Esophagus squamous epithelium (tissue), 5 donors: ENCODE results near the gene SPATA13. TPM values are rescaled to one million over a fixed set of nuclear protein-coding genes. Genes with fewer than 3 reads are reported as not detected.

Experiments used
- DNase-seq: peaks from one replicate; lab custom pipeline; 2025; lab: John Stamatoyannopoulos, UW
- H3K27ac ChIP-seq, 4 donors: fragments of 200-600 bp; sonication (generic); one replicate each; pipeline ENCODE4 v1.5.1; 2016 to 2019; ENCODE audit warnings: mild to moderate bottlenecking in 1 of 4
- H3K27me3 ChIP-seq, 4 donors: fragments of 200-600 bp; sonication (generic); 1 replicate in 3 of 4; 2 replicates in 1 of 4; pipeline versions ENCODE4 v1.5.1 to v1.6.0; 2017 to 2021; ENCODE audit warnings: antibody characterized with exemption in 1 of 4
- H3K36me3 ChIP-seq, 3 donors: fragments of 200-600 bp; sonication (generic); one replicate each; pipeline ENCODE4 v1.5.1; 2016 to 2019
- H3K4me1 ChIP-seq, 3 donors: fragments of 200-600 bp; sonication (generic); one replicate each; pipeline ENCODE4 v1.5.1; 2017 to 2019
- H3K4me3 ChIP-seq, 4 donors: fragments of 200-600 bp; sonication (generic); 1 replicate in 3 of 4; 2 replicates in 1 of 4; pipeline ENCODE4 v1.5.1; 2016 to 2019; ENCODE audit warnings: mild to moderate bottlenecking in 2 of 4, moderate library complexity in 1 of 4
- H3K9me3 ChIP-seq, 3 donors: fragments of 200-600 bp; sonication (generic); one replicate each; pipeline ENCODE4 v1.5.1; 2016 to 2019
- POLR2A ChIP-seq, 4 donors: fragments of 450-650 bp; IDR thresholded peaks; one replicate each; pipeline ENCODE4 v1.6.1; 2017; ENCODE audit warnings: antibody characterized with exemption in 4 of 4, mild to moderate bottlenecking in 4 of 4, moderate library complexity in 3 of 4
- whole genome bisulfite sequencing, 2 donors: methylation state at CpG; one replicate each; pipeline ENCODE4 v1.1.5; 2018; 5-methylcytosine and 5-hydroxymethylcytosine counted together
- intact Hi-C: fragments of 100-400 bp; cut with DNase I; formaldehyde crosslinking; loops from one replicate; pipeline ENCODE4 v1.15.0; 2022
- total RNA-seq, 4 donors: library from RNA; depleted of rRNA; stranded (reverse); fragments of >200 nt; gene quantifications; one replicate each; pipeline ENCODE4 v1.1.0, GENCODE V29; 2016
- TF ChIP-seq, protein P1 (sequence below), 6 experiments: fragments of 450-650 bp in 4 of 6; fragments of 200-600 bp in 2 of 6; sonication (generic) in 2 of 6; IDR thresholded peaks; one replicate each; pipeline ENCODE4 v1.5.1; 2016 to 2019; ENCODE audit warnings: antibody characterized with exemption in 6 of 6, mild to moderate bottlenecking in 4 of 6, moderate library complexity in 4 of 6
- donor health status: DM: yes; HTN: yes; CAD: no.

The SPATA13 gene
- total RNA-seq, 4 donors from 2014 or later = 5.0 to 16.6 (median 9.7) TPM

DNA sequence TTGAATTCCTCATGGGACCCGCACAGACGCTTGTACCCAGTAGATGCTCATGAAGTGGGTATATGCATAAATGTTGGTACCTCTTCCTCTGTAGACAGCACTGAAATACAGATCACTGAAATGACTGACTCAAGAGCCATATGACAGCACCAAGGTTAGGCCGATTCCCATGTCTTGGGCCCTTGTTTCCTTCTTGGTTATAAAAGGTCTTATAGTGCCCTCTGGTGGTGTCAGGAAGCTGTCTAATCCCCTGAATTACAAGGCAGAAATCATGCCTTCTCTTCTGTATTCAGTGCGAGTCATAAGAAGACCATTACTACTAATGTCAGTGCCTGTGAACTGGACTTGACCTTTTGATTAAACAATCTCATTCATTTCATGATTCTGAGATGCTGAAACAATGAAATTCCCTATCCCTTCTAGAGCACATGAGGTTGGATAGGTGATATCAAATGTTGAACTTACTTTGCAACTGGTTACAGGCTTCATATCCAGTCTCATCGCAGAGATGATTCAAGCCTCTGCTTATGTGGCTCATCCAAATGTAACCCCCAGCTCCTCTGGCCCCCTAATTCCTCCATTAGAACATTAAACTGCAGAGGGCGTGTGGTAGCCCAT, 59.7 kb downstream of the SPATA13 start:
- intact Hi-C loops = loop anchor here (10.0 kb wide), 2 partner anchors 165 to 295 kb away; no protein-coding TSS in a partner anchor
- 56 to 83% methylated on average over 5 to 6 of the region's 6 CpGs for WGBS, 2 donors
- H3K27ac ChIP-seq = peak overlapping the region in 1 of 4 donors; percentile 30
- peaks cover 0 to 10% (median 0%) of the 10 kb centered on the region in 3 donors for H3K36me3 ChIP-seq
- DNase-seq = no peak
- no peaks in the 10 kb centered on the region for H3K9me3 ChIP-seq
- H3K4me1 ChIP-seq = peaks cover 0 to 27% (median 18%) of the 10 kb centered on the region in 3 donors
- no peak for TF ChIP-seq POLR2A (IDR thresholded peaks at IDR 0.05)
- TF ChIP-seq, protein P1, sequence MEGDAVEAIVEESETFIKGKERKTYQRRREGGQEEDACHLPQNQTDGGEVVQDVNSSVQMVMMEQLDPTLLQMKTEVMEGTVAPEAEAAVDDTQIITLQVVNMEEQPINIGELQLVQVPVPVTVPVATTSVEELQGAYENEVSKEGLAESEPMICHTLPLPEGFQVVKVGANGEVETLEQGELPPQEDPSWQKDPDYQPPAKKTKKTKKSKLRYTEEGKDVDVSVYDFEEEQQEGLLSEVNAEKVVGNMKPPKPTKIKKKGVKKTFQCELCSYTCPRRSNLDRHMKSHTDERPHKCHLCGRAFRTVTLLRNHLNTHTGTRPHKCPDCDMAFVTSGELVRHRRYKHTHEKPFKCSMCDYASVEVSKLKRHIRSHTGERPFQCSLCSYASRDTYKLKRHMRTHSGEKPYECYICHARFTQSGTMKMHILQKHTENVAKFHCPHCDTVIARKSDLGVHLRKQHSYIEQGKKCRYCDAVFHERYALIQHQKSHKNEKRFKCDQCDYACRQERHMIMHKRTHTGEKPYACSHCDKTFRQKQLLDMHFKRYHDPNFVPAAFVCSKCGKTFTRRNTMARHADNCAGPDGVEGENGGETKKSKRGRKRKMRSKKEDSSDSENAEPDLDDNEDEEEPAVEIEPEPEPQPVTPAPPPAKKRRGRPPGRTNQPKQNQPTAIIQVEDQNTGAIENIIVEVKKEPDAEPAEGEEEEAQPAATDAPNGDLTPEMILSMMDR (IDR thresholded peaks at IDR 0.05) = peak; percentile 54 to 89 (median 78)
- no peak overlapping the region for H3K4me3 ChIP-seq
- no peaks in the 10 kb centered on the region for H3K27me3 ChIP-seq

DNA sequence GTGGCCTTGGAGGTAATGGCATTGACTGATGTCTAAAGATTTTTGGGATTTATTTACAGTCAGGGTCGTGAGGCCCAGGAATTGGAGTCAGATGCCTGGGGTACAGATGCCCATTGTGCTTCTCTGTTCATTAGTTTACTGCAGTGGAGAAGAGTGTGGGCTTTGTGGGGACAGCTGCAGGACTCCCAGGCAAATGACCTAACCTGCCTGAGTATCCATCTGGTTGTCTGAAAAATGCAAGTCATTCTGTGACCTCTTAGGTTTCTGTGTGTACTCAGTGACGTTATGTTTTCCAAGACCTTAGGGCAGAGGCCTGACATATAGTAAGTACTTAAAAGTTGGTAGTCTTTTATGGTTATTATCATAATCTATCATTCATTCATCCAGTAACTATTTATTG, 60.5 kb downstream of the SPATA13 start:
- peaks cover 0 to 10% (median 0%) of the 10 kb centered on the region in 3 donors for H3K36me3 ChIP-seq
- WGBS, 2 donors = 50 to 53% methylated on average over 2 of the region's 2 CpGs
- H3K27ac ChIP-seq = no peak overlapping the region
- no peak overlapping the region for H3K4me3 ChIP-seq
- no peak for DNase-seq
- TF ChIP-seq POLR2A (IDR thresholded peaks at IDR 0.05) = no peak
- TF ChIP-seq, protein P1 (IDR thresholded peaks at IDR 0.05) = no peak
- H3K9me3 ChIP-seq = no peaks in the 10 kb centered on the region
- peaks cover 0 to 19% (median 10%) of the 10 kb centered on the region in 3 donors for H3K4me1 ChIP-seq
- H3K27me3 ChIP-seq = no peaks in the 10 kb centered on the region
- intact Hi-C loops = loop anchor here (10.0 kb wide), 2 partner anchors 166 to 296 kb away; no protein-coding TSS in a partner anchor

DNA sequence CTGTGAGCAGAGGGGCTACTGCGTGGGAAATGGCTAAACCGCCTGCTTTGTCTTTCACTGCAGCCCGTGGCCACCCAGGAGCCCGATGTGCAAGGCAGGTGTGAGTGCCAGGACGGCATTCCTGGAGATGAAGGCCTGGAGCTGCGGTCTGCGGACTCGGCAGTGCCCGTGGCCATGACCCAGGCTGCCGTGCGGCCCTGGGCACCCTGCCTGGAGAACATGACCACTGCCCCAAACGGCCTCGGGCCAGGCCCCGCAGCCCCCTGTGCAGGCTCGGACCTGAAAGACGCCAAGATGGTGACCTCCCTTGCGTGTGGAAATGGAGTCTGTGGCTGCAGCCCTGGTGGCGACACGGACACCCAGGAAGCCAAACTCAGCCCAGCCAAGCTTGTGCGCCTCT, 62.2 kb downstream of the SPATA13 start:
- Histone ChIP-seq H3K36me3 (peaks cover 0 to 10% (median 0%) of the 10 kb centered on the region in 3 donors), H3K4me1 (peaks cover 0 to 13% (median 6%) of the 10 kb centered on the region in 3 donors), H3K27ac (no peak overlapping the region), H3K9me3 (no peaks in the 10 kb centered on the region), H3K4me3 (no peak overlapping the region), H3K27me3 (no peaks in the 10 kb centered on the region)
- 98 to 100% methylated on average over 4 to 9 of the region's 20 CpGs for WGBS, 2 donors
- no peak for DNase-seq
- intact Hi-C loops = loop anchor here (10.0 kb wide), 2 partner anchors 168 to 298 kb away; no protein-coding TSS in a partner anchor
- TF ChIP-seq POLR2A (IDR thresholded peaks at IDR 0.05) = no peak
- TF ChIP-seq, protein P1 (IDR thresholded peaks at IDR 0.05) = no peak

DNA sequence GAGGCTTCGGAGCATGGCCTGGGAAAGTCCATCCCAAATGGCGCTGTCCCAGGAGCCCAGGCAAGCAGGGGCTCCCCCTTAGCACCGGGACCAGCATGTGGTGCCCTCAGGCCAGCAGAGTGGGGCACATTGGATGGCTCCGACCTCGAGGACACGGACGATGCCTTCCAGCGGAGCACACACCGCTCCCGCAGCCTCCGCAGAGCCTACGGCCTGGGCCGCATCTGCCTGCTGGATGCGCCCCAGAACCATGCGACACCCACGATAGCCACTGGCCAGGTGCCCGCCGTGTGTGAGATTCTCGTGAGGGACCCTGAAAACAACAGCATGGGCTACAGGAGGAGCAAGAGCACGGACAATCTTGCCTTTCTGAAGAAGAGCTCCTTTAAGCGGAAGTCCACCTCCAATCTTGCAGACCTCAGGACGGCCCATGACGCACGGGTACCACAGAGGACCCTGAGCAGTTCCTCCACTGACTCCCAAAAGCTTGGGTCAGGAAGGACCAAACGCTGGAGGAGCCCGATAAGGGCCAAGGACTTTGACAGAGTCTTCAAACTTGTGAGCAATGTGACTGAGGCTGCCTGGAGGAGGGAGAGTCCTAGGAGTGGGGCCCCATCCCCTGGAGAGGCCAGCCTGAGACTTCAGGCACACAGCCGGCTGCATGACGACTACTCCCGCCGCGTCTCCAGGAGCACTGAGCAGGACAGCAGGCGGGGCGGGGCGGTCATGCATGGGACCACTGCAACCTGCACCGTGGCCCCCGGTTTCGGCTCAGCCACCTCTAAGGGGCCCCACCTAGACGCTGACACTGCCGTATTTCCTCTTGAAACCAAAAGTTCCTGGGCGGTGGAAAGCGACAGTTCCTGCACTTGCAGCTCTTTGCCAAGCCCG, 63.1 kb downstream of the SPATA13 start:
- WGBS, 2 donors = 78 to 87% methylated on average over 10 to 21 of the region's 42 CpGs
- H3K36me3 ChIP-seq = peaks cover 0 to 10% (median 0%) of the 10 kb centered on the region in 3 donors
- no peak for DNase-seq
- H3K9me3 ChIP-seq = no peaks in the 10 kb centered on the region
- TF ChIP-seq POLR2A (IDR thresholded peaks at IDR 0.05) = no peak
- TF ChIP-seq, protein P1 (IDR thresholded peaks at IDR 0.05) = no peak
- H3K27me3 ChIP-seq = no peaks in the 10 kb centered on the region
- H3K27ac ChIP-seq = no peak overlapping the region
- intact Hi-C loops = loop anchor here (10.0 kb wide), 2 partner anchors 169 to 299 kb away; no protein-coding TSS in a partner anchor
- no peak overlapping the region for H3K4me3 ChIP-seq
- peaks cover 0 to 7% (median 0%) of the 10 kb centered on the region in 3 donors for H3K4me1 ChIP-seq
